GM06990 (cell line): ENCODE results near the gene TUSC2.

Experiments used
- DNase-seq: peaks from one replicate; pipeline ENCODE4 v3.0.0-alpha.2; 2011; ENCODE audit not compliant: insufficient read length; ENCODE audit errors: extremely low read depth
- H3K27me3 ChIP-seq: replicated peaks from 2 replicates; pipeline ENCODE4 v1.6.0; 2011; ENCODE audit warnings: low read length; ENCODE audit not compliant: control insufficient read depth, insufficient read depth
- H3K36me3 ChIP-seq: 2 replicates; pipeline ENCODE4 v1.5.1; 2011; ENCODE audit warnings: low read length; ENCODE audit not compliant: control insufficient read depth, insufficient read depth
- H3K4me3 ChIP-seq: replicated peaks from 2 replicates; pipeline ENCODE4 v1.5.1; 2011; ENCODE audit warnings: low read depth, mild to moderate bottlenecking, control low read depth, low read length
- TF ChIP-seq, protein P1 (sequence below): IDR thresholded peaks from 2 replicates; pipeline ENCODE4 v1.5.1; 2011; ENCODE audit warnings: low read length, control low read depth, mild to moderate bottlenecking, inconsistent platforms; ENCODE audit not compliant: insufficient read depth, poor library complexity, severe bottlenecking

The TUSC2 gene

DNA sequence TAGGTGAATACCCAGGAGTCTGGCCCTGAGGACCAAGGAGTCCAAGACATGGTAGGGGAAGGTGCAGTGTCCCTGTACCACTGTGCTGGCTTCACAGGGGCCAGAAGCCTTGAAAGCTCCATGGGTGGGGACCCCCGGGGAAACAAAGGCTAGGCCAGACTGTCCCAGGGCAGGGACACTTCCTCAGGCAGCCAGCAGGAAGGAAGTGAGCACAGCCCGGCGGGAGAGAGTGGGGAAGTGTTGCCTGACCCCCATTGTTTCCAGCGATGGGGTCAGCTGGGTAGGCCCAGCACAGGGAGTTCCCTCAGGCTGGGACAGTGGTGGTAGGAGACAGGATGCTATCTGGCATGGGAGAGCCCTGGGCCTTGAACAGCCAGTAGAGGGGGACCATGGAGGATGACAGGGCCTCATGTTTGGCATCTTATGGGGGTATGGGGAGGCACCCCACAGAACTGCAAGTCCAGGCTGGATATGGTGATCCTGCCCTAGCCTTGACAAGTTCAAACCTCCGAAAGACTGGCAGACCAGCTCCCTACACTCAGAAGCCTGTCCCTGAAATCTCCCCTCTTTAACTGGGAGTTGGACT, 4.3 kb downstream of the TUSC2 start:
- no peaks in the 10 kb centered on the region for H3K27me3 ChIP-seq
- H3K4me3 ChIP-seq = no peak overlapping the region
- peaks cover 4% of the 10 kb centered on the region for H3K36me3 ChIP-seq
- DNase-seq = no peak
- TF ChIP-seq, protein P1, sequence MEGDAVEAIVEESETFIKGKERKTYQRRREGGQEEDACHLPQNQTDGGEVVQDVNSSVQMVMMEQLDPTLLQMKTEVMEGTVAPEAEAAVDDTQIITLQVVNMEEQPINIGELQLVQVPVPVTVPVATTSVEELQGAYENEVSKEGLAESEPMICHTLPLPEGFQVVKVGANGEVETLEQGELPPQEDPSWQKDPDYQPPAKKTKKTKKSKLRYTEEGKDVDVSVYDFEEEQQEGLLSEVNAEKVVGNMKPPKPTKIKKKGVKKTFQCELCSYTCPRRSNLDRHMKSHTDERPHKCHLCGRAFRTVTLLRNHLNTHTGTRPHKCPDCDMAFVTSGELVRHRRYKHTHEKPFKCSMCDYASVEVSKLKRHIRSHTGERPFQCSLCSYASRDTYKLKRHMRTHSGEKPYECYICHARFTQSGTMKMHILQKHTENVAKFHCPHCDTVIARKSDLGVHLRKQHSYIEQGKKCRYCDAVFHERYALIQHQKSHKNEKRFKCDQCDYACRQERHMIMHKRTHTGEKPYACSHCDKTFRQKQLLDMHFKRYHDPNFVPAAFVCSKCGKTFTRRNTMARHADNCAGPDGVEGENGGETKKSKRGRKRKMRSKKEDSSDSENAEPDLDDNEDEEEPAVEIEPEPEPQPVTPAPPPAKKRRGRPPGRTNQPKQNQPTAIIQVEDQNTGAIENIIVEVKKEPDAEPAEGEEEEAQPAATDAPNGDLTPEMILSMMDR = no peak

DNA sequence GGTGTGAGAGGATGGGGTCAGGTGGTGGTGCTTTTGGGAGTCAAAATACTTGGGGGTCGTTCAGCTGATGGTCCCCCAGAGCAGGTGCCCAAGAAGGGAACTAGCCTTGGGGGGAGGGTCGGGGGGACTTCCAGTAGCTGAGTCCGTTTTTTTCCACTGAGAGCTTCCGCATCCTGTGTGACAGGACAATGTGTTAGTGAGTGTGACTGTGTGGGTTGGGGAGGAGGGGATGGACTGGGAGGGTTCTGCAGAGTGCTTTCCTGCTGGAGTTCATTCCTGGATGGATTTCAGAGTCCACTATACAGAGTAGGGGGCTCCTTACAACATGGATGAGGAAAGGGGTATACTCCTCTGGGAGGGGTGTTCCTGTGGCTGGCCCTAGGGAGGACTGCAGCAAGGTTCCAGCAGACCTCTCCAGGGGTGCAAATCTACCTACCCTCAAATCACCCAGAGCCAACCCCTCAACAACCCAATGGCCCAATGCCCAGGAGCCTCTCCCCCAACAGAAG, 4.9 kb downstream of the TUSC2 start:
- DNase-seq = no peak
- H3K4me3 ChIP-seq = no peak overlapping the region
- TF ChIP-seq, protein P1 = no peak
- peaks cover 7% of the 10 kb centered on the region for H3K36me3 ChIP-seq
- no peaks in the 10 kb centered on the region for H3K27me3 ChIP-seq

DNA sequence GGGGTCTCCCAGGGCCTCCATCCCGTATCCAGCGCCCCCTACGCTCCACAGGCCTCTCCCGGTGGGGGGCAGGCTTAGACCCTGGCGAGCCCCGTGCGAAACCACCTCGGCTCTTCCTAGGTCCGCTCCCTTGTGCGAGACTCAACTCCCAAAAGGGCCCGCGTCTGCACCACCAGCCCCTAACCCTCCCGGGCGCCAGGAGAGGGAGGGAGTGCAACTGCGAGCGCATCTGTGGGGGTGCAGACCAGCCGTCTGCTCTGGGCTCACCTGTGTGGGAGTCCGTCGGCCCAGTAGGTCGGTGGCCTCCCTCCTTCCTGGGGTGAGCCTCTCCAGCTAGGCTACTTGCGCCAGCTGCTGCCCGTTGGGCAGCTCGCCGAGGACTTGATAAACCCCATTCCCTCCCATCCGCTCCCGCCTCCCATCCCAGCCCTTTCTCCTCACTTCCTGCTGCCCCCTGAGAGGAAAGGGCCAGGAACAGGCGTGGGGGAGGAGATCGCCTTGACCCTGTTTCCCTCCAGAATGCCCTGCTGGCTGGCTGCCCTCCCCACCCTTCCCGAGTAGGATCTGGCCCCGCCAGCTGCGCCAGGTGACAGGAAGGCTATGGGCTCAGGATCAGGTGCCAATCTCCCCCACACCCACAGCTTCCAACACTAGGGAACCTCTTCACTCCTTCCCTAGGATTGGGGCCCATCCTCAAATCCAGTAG, 5.5 kb downstream of the TUSC2 start, which contains the start of gene HYAL2:
HYAL2 (minus strand) TSS at position 360 of the 706 bp plus-strand sequence. CDS start 2,256 bp downstream, outside the sequence.
- H3K4me3 ChIP-seq = peak within 1 kb of the TSS; percentile 70
- H3K36me3 ChIP-seq = peaks cover 9% of the 10 kb centered on the region
- TF ChIP-seq, protein P1 = no peak
- H3K27me3 ChIP-seq = no peaks in the 10 kb centered on the region
- DNase-seq = no peak

DNA sequence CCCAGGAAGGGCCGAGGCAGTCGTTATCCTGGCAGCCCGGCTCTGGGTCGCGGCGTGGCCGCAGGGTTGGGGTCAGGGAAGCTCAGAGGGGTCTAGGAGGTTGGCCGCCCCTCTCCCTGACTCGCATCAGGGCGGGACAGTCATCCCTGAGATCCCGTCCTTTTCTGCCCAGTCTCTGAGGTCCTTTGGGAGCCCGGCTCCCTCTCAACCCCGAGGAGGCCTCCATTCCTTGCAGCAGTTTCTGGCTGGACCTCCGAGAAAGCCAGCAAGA, 6.0 kb downstream of the TUSC2 start:
- DNase-seq = no peak
- TF ChIP-seq, protein P1 = no peak
- Histone ChIP-seq H3K36me3 (peaks cover 9% of the 10 kb centered on the region), H3K27me3 (no peaks in the 10 kb centered on the region), H3K4me3 (peak overlapping the region; percentile 70)

DNA sequence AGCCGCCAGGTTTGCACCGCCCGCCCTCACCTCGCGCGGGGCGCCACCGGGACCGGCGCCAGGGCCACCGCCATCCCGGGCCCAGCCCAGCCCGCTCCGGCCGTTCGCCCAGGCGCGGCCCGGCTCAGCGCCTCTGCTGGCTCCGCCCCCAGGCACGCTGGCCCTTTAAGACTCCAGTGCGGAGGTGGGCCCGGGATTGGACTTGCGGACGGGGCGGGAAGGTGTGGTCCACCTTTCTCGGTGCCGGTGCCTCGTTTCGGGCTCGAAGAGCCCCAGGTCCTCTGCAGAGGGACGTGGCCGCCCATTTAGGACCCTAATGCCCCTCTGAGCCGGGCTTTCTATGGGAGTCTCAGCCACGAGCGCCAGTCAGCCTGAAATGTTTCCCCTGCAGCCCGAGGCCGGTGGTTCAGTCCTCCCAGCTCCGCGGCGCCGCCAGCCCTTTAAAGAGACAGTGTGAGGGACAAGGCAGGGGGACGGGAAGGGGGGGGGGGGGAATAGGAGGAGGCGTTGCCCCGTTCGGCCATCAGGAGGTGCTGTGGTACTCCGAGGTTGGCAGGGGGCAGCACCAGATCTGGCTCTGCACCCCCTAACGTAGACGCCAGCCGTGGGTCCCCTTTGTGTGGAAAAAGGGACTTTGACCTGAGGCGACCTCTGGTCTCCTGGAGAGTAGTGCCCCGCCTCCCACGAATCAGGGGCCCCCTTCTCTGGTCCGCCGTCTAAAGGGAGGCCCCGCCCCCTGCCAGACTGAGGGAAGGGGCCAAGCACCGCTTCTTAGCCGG, 6.5 kb downstream of the TUSC2 start:
- Histone ChIP-seq H3K4me3 (peak overlapping the region; percentile 70), H3K36me3 (peaks cover 9% of the 10 kb centered on the region), H3K27me3 (no peaks in the 10 kb centered on the region)
- DNase-seq = peak; percentile 92
- TF ChIP-seq, protein P1 = peak; percentile 65
